HG03045 (cell line): ENCODE data around the gene TTLL1.

Experiments
- ATAC-seq: cut with Tn5 transposase; IDR thresholded peaks from one replicate; pipeline ENCODE4 v1.9.1; 2021; ENCODE audit warnings: mild to moderate bottlenecking, moderate library complexity; ENCODE audit not compliant: unreplicated experiment

TTLL1 gene

DNA sequence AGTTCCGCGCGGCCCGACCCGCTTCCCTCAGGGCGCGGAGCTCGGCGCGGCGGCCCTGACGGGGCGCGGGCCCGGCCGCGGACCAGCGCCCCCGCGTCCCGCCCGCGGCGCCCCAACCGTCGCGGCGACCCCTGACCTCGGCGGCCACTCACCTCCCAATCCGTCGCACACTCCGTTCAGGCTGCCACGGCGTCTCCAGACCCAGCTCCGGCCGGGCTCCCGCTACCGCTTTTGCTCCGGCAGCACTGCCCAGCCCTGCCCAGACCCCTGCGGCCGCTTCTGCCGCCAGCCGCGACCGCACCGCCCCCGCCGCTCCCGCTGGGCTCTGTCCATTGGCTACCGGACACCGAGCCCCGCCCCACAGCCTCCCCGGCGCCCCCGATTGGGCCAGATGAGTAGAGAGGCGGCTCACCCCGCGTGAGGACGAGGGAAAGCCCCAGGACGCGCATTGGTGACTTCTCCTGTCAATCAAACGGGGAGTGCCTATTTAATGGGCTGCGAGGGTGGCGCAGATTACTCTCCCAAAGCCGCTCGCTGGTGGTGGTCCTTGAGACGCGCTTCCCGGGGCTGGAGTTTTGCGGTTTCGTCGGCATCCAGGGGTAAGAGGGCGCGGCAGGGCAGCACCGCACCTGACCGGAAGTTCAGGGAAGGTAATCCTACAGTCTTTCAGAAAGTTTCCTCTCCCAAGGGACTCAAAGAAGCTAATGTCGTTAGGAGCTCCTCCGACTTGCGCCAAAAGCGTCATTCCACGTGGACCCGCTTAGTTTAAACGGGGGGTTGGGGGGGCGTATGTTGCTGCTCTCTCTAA, 74.1 kb downstream of the TTLL1 start, which contains the start of gene PACSIN2:
PACSIN2 (minus strand) TSS at position 281 of the 808 bp plus-strand sequence. CDS start 103,069 bp downstream, outside the sequence.
- ATAC-seq: peak; percentile 92

DNA sequence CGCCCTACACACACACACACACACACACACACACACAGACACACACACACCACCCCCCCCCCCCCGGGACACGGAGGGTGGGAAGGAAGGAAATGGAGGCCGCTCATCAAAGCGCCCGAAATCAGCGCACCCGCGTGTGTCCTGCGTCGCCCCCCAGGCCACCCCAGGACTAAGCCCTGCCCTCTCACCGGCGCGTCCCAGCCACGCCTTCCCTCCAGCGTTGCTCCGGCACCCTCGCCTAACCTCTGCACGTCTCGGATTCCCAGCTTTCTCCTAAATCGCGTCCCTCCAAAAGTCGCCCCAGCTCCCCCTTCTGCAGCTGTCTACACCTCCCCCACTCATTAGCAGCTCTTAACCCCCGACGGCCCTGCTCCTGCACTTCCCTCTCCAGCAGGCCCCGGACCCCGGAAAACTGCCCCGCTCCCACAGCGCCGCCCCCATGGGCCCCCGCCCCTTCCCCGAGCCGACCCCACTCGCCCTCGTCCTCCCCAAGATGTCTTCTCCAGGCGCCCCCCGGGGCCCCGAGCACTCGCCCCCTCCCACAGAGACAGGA, 74.8 kb downstream of the TTLL1 start:
- ATAC-seq: no peak

DNA sequence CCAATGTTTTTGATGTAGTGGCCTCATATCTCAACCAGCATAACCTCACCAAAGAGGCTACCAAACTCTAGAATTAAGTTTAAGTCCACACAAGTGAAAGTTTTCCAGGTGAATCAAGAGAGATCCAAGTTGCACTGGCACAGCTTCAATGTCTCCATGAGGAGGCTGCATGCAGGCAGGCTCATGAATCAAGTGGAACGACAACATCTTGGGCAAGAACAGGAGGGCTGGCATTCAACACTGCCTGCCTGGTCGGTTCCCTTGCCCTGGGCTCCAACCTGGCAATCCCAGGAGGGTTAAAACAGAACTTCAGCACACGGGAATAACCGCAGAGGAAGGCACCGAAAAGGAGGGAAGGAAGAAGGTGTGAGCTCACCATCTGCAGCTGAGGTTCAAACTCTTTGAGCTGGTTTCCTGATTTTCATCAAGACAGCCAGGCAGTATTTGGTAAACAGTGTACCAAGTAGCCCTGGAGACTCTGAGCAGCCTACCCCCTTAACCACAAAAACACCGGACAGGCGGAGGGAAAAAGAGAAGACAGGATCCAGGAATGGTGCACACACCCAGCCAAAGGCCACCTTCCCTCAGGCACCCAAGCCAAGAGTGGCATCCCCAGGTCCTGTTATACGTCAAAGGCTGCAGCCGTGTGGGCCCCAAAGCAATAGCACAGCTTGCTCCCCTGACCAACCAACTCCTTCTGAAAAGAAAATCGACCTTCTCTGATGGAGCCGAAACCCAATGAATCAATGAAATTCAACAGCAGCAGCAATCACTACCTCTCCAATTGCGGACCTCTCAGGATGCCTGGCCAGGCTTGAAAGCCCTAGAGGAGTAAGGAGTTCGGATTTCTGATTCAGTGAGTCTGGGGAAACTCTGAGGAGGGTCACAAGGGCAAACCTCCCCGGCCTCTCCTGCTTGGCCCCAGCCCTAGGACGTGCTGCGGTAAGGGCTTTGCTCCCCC, 75.6 kb downstream of the TTLL1 start:
- ATAC-seq: no peak

GRCh38 chr22:43012390-43012789, 76.8 kb downstream of the TTLL1 start:
- ATAC-seq: no peak

DNA sequence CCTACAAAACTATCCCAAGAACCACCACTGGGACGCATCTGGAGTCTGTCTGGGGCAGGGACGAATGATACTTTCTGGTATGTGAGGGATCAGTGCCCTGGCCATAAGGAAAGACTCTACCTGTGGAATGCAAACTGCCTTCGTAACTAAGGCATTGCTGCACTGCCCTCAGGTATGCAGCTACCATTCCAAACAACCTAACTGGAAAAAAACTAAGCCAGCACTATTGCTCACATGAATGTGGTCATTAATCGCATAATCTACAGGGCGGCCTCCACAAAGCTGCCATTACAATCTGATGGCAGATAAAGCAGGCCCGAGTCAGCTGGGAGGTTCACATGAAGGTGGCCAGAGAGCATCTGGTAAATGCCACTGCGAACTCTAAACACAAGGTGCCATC, 78.1 kb downstream of the TTLL1 start:
- ATAC-seq: no peak

GRCh38 chr22:43009444-43009843, 79.7 kb downstream of the TTLL1 start:
- no peak for ATAC-seq

GRCh38 chr22:43008921-43009320, 80.3 kb downstream of the TTLL1 start:
- no peak for ATAC-seq

GRCh38 chr22:43008509-43008908, 80.7 kb downstream of the TTLL1 start:
- no peak for ATAC-seq

DNA sequence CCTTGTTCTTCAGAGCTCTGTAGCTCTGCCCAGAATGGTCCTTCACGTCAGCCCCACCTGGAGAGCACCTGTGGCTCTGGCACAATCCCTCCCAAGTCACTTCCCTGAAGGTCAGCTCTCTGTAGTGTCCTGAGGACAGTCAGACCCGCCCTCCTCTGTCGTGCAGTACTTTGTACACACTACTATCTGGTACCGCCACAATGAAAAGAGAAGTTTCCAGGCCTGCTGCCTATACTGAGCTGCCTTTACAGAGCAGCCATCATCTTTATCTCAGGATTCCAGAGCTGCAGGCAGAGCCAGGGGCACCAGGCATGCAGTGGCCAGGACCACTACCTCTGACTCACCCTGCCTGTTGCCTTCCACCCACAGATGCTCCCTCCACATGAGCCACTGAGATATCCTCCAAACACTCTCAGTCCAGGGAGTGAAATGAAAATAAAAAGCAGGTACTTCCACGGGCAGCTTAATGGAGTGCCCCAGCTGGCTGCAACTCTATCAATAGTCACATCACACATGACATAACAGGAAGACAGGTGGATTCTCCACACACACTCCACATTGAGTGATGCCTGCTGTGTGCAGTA, 81.6 kb downstream of the TTLL1 start:
- ATAC-seq: no peak

- no peak for ATAC-seq
These were observed 82.4 kb downstream of the TTLL1 start for GRCh38 chr22:43006753-43007152.

GRCh38 chr22:43006016-43006505, 83.1 kb downstream of the TTLL1 start:
- ATAC-seq: no peak

DNA sequence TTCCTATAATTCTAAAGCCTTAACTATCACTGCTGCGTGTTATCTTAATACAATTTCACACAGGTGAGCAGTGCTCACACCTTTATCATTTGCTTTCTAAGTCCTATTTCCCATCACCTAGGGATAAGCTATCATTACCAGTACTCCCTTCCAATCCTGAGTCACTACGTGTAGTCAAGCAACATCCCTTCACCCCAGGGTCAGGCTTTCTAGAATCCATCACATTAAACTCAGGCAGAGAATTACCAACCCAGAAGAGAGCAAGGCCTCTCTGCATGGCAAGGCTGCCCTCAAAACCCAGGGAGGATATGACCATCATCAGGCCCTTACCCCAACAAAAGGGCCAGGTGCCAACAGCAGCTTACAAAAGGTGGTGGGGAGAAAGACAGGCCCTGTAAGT, 84.1 kb downstream of the TTLL1 start:
- ATAC-seq: no peak

DNA sequence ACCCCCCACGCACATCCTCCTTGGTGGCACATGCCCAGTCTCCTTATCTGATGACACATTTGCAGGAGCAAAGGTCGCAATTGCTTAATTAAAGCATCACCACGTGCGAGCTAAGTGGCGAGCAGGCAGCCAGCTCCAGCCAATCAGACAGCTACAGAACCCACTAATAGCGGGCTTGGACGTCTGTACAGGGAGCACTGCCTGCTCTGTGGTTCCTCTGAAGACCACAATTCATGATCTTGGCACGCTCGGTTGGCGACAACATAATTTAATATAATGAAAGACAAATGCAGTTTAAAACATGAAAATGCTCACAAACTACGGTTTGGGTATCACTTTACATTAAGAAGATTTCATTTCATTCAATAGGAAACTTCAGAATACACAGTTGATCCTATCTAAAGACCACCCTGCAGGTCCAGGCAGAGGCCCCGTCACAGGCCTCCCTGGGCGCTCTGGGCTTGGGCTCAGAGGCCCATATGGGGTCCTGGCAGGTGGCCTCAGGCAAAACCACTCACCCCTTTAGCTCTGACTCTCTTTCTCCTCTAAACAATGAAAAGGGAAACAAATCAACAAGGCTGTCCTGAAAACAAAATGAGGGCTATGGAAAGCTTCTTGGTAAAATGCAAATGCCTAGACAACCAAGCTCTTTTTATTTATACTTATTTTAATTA, 84.7 kb downstream of the TTLL1 start:
- no peak for ATAC-seq

DNA sequence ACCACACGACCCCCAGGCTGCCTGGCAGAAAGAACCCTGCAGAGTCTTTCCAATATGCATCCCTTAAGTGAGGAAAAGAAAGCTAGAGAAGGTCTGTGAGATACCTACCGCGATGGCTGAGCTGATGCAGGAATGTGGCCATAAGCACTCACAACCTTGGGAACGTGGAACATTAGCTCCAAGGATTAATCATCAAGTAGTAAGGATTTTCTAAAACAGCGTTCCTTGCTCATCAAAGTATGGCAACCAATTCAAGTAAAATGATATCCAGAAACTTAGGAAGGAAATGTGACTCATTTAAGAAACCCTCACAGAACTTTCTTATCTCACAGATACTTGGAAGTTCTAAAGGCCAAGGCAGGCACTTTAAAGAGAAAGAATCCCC, 87.0 kb downstream of the TTLL1 start:
- ATAC-seq: no peak

DNA sequence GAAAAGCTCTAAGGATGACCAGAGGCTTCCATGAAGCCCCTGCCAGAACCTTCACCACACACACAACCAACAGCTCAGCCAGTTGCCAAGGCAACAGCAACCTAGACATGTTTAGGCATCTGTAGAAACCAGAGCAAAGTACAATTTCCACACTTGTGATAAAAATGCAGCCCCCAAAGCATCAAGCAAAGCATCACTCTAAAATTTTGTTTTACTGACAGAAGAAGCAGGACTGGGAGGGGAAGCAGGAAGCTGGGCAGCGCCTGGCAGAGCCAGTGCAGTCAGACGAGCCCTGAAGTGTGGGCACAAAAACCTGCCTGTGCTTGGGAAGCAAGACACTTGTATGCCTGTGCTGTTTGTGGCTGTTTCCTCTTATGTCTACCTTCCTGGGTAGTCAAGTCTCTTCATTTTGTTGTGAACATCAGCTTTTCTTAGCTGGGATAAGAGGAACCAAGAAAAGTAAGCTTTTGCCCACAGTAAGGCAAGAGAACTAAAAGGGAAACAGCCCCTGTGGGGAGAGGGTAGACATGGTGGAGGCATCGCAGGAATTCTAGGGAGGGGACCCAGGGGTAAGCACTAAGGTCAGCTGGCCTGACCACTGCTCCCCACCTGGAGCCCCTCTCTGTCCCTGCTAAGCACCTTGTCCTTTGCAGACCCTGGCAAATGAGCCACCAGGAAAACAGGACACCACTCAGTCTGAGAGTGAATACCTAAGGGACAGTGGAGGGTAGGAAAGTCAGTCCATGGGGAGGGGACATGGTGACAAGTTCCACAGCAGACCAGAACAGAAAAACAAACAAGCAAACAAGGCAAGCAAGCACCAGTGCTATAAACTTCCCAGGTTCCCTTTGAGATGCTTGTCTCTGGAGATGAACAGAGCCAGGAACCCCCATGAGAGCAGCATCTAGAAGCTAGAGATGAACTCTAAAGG, 87.7 kb downstream of the TTLL1 start:
- ATAC-seq: no peak

- no peak for ATAC-seq
These were observed 88.6 kb downstream of the TTLL1 start for GRCh38 chr22:43000441-43001175.

GRCh38 chr22:42997582-42998090, 91.6 kb downstream of the TTLL1 start:
- no peak for ATAC-seq

- no peak for ATAC-seq
These were observed 92.4 kb downstream of the TTLL1 start for GRCh38 chr22:42996646-42997365.
